T-helper 2 cell (primary cell): ENCODE measurements around the gene YEATS4.

Source experiments
- DNase-seq, 5 experiments: peaks; one replicate each; pipeline versions ENCODE4 v3.0.0 to v3.0.0-alpha.2; 2012 to 2022

YEATS4 gene

DNA sequence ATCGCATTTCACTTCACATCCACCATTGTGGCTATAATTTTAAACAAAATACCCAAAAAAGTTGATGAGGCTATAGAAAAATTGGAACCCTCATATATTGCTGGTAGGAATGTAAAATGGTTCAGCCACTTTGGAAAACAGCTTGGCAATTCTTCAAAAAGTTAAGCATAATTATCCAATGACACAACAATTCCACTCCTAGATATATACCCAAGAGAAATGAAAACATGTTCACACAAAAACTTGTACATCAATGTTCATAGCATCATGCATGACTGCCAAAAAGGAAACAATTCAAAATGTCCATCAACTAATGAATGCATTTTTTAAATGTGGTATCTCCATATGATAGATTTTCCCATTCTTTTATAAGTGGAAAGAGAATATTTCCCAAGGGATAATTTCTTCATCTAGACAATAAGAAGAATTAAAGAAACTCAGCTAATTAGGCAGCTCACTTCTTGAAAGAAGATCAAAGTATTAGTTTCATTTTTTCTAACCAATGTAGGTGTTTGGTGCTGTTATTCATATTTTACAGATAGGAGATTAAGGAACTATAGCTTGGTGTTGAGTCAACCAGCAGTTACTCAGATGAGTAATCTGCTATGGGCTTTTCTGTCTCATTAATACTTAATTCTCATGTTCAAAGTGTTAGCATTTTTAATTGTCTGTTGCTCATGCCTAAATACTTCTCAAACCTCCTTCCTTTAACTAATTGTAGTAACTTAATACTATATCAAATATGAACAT lies 32.8 kb downstream of the YEATS4 start:
- peak in 1 of 5 experiments; percentile 44 for DNase-seq

DNA sequence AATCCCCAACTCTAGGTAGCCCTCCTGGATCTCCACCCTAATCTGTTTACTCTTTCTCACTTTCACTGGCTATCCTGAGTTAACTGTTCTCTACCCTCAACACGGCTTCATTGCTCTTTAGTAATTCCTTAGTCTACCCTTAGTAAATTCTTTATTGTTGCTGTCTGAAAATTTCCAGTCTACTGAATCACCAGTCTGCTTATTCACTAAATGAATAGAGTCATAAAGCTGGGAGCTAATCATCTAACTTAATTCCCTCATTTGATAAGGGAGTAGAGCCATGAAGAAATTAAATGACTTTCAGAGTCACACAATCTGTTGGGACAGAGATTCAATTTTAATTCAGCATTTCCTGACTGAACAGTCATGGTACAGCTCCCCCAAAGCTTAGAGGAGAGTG lies 36.5 kb downstream of the YEATS4 start:
- DNase-seq, result no peak

DNA sequence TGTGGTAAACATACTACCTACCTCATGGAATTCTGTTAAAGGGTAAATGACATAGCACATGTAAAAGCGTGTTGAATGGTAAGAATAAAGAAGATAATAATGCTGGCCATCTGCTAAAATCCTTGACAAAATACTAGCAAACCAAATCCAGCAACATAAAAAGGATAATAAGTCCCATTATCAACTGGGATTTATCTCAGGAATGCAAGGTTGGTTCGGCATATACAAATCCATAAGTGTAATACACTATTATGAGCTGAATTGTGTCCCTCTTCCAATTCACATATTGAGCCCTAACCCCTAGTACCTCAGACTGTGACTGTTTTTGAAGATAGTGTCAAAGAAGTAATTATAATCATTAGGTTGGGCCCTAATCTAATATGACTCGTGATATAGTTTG lies 37.4 kb downstream of the YEATS4 start:
- peak in 1 of 5 experiments; percentile 13 for DNase-seq

DNA sequence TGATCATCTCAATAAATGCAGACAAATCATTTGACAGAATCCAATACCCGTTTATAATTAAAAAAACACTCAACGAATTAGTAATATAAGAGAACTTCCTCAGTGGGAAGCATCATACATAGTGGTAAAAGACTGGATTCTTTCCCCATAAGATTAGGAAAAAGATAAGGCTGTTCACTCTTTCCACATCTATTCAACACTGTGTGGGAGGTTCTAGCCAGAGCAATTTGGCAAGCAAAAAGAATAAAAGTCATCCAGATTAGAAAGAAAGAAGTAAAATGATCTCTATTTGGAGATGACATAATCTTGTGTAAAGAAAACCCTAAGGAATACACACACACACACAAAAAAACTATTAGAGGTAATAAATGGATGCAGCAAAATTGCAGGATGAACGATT lies 38.4 kb downstream of the YEATS4 start:
- DNase-seq, result no peak

DNA sequence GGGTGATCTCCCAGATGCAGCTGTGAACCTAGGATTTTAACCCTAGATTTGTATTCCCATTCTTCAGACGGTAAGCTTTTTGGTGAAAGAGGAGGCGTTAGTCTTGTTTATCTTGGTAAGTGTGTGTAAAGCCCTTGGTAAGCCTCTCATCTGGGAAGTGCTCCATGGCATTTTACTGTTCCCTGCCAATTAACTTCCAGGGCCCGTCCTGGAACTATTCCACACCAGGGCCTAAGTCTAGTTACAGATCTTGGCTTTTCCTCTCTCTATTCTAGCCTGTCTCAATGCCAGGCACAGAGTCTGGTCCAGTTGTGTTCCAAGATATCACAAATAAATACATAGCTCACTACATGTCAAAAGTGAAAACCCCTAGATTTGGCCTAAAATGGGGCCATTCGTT lies 42.4 kb downstream of the YEATS4 start:
- DNase-seq, result no peak

DNA sequence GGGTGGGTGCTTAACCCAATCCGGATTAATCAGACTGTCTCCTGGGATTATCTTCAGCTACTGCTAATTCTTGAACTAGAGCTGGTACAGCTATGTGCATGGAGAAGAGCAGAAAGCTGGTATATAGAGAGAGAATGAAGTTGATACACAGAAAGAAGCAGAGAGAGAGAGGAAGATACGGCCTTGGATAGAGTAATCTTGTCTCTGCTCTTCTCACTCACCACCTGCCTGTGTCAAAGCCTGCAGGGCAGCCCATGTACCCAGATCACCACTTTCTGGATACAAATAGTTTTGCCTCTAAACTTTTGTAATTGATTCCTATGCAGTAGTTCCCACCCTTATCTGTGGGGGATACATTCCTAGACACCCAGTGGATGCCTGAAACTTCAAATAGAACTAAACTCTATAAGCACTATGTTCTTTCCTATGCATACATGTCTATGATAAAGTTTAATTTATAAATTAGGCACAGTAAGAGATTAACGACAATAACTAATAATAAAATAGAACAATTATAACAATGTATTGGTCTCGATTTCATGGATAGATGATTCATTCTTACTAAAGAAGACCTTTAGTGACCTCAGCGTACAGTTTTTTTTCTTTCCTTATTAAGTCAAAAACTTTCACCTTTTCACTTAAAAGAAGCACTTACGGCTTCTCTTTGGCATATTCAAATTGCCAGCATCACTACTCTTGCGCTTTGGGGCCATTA lies 45.5 kb downstream of the YEATS4 start:
- no peak for DNase-seq

DNA sequence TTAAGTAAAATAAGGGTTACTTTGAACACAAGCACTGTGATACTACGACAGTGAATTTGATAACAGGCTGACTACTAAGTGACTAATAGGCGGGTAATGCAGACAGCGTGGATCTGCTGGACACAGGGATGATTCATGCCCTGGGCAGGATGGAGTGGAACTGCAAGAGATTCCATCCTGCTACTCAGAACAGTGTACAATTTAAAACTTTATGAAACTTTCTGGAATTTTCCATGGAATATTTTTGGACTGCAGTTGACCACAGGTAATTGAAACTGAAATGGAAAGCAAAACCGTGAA lies 46.0 kb downstream of the YEATS4 start:
- no peak for DNase-seq

DNA sequence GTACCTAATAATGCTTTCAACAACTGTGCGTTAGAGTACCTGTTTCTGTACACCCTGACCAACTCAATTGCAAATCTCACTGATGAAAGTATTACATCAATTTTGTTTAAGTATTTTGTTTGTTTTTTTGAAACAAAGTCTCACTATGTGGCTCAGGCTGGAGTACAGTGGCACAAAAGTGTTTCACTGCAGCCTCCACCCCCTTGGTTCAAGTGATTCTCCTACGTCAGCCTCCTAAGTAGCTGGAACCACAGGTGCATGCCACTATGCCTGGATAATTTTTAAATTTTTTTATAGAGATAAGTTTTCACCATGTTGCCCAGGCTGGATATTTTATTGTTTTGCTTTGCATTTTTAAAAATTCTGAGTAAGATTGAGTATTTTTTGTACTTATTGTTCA lies 46.7 kb downstream of the YEATS4 start:
- no peak for DNase-seq

DNA sequence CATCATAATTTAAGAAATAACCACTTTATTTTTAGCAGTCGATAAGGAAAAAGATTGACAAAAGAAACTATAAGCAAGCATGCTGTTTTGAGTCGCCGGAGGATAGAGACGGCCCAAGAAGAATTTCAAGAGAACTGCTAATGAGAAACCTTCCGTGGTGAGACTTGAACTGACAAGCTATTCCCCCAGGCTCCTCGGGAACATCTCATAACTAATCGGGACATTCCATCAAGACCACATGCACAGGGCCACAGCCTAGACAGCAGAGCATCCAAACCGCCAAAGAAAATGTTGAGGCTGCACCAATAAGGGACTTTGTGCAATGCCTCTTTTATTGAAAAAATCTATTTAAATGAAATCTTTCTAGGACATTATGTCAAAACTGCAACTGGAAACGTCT lies 51.0 kb downstream of the YEATS4 start:
- no peak for DNase-seq

DNA sequence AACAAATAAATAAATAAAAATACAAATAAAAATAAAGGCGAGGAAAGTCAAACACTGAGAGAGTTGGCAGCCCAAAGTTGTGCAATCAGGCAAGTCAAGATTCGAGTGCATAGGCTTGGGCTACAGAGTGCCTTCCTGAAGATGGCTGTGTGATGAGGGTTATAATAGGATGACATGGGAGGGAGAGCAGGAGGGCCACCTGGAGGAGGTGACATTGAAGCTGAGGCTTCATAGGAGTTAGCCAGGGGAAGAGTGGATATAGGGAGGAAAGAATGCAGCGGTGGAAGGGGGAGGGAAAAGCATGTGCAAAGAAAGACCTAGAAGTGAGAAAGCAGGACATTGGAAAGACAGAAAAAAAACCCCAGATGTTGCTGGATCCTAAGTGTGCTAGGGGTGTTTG lies 53.1 kb downstream of the YEATS4 start:
- no peak for DNase-seq

DNA sequence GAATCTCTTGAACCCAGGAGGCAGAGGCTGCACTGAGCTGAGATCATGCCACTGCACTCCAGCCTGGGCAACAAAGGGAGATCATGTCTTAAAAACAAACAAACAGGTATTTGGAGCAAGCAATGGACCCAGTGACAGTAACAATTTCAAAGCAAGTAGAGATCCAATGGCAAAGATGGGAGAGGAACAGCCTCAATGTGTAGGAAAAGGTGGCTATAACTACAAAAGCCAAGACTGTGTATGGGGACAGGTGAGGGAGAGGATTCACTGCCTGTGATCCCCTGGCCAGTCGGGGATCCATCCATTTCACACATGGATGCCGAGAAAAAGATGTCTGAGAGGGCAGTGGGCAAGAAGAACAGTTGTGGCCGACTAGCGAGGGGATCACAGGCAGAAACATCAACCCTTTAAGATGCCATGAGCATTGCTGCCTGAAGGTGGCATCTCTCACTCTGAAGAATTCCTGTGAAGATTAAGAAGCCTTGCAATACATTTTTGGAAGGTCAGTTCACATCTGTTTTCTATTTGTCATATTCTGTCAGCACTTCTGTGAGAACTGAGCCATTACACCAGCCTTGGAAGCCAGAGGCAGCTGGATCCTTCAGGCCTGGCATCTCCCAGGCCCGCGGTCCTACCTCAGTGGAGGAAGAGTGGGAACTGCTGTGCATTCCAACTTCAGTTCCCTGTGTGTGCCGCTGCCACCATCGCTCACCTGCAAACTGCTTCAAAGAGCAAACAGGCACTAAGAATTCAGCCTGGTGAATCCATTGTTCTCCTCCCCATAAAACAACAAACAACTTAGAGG lies 56.1 kb downstream of the YEATS4 start:
- peak in 1 of 5 experiments; percentile 41 for DNase-seq

DNA sequence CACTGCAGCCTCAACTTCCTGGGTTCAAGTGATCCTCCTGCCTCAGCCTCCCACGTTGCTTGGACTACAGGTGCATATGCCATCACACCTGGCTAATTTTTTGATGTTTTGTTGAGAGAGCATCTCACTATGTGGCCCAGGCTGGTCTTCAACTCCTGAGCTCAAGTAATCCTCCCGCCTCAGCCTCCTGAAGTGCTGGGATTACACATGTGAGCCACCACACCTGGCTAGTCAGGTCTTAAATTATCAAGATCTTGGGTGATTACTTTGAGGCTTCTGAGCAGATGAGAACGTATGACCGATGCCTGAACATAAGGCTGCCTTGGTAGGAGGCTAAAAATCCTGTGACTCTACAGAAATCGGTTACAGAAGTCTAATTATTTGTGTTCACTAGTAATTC lies 57.7 kb downstream of the YEATS4 start:
- DNase-seq, result no peak

DNA sequence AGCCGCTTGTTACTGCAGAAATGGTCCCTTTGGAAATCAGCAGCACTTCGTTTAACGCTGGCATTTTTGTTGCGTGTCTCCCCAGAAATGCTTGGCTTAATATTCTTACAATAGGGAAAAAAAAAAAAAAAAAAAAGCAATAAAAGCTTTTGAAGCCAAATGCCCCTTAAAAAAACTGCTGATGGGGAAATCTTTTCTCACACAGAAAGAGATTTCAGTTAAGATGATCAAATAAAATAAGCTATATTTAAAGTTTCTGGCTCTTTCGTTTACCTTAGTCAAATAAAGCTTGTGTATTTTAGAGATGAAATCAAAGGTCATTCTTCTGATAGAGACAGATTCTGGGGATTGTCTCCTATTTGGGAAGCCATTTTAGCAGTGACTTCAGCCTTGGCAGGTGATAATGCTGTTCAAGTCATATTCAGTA lies 58.2 kb downstream of the YEATS4 start:
- DNase-seq, result no peak

DNA sequence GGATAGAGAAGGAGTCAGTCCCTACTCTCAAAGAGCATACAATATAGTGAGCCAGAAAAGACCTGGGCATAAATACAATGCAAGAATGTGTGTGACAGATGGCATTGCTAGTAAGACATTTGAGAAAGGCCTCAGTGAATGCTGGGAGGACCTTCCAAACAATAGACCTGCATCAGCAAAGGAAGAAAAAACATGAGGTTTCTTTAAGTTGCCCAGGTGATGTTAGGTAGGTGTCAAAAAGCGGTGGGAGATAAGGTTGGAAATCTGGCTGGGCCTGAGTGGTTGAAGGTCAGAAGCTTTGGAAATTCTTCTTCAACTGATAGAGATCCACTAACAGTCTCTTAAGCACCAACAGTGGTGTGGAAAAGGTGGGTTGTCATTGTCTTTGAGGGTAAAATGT lies 60.2 kb downstream of the YEATS4 start:
- no peak for DNase-seq

DNA sequence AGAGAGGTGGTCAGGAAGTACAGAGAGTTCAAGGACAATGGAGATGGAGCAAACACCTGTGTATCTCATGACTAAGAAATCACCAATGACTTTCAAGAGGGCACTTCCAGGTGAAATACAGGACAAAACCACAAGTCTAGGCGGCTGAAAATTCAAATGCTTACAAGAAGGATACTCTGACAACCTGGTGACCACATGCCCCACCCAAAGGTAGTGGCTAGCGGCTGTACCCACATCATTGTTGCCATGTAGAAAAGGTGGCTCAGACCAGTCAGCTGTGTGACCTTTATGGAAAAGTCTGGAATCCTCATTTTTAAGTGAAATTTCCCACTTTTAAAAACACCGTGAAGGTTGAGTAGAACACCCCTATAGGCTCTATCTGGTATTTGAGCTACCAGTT lies 62.0 kb downstream of the YEATS4 start:
- no peak for DNase-seq

DNA sequence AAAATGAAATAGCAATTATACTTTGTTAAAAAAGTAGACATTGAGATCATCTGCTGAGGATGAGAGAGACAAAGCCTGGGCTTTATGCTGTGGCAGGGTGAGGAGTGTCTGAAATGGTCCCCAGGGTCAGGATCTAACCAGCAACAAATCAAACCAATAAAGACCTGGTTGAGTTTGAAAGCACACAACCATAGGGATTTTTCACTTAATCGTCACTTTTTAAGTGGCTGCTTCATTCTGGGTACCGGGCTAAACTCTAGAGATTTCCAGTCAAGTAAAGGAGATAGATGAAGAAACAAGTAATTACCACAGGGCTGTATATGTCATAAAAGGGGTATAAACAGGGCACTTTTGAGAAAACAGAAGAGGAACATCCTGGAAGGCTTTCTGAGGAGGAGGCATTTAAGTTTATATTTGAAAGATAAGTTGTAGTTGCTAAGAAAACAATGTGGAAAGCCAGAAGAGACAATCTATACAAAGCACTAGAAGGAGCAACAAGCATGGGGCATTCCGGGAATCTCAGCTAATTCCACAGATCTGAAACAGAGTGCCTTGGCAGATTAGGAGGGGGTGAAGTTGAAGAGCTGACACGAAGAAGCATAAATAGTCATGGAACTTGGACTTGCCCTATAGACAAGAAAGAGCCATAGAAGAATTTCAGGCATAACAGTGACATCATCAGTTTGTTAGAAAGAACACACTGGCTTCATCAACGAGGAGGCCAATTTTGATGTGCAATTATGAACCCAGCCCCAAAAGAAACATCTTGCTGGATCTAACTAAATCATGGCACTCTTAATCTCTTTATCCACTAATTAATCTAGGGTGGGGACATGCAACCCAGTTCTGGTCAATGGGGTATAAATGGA lies 63.7 kb downstream of the YEATS4 start:
- DNase-seq, result no peak

DNA sequence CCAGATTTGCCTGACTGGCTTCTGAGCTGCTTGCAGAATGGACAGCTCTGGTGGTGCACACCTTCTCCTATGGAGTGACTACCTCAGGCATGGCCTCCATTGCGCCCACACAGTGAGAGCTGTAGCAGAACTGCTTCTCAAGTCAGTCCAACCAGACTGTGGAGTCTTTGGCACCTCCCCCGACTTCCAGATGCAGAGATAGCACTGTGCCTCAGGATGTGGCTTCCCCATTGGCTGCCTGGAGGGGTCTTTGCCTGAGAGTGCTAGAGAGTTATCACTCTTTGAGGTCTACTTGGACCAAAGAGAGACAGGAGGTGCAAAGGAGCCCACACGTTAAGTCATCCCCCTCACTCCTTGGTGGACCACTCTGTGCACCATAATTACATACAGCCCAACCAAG lies 65.9 kb downstream of the YEATS4 start:
- peak in 1 of 5 experiments; percentile 34 for DNase-seq

DNA sequence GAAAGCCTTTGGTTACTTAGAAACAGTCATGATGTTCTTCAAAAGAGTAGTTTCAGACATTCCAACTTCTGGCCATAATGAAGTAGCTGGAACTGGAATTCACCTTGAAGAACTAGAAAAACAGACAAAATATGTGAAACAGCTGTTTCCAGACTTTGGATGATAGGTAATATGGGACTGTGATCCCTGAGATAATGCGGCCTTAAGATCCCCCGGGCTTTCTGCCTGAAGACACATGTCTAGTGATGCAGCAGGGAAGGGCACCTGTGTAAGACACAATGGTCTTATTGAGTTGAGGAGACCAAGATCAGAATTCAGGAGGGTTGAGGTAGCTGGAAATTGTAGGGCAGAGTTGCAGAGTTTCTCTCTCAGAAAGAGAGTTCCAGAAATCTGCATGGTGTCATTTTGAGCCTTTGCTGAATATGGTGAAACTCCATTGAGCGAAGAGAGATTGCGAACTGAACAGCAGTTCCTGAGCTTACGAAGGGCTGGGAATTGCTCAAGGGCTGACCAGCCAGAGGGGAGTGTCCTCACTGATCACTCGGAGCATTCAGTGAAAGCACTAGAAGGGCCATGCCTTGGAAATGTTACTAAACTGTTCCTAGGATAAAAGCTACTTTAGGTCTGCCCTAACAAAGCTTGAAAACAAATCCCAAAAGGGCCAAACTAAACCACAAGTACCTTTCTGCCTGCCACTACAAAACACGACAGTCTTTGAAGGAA lies 69.0 kb downstream of the YEATS4 start:
- DNase-seq, result no peak

DNA sequence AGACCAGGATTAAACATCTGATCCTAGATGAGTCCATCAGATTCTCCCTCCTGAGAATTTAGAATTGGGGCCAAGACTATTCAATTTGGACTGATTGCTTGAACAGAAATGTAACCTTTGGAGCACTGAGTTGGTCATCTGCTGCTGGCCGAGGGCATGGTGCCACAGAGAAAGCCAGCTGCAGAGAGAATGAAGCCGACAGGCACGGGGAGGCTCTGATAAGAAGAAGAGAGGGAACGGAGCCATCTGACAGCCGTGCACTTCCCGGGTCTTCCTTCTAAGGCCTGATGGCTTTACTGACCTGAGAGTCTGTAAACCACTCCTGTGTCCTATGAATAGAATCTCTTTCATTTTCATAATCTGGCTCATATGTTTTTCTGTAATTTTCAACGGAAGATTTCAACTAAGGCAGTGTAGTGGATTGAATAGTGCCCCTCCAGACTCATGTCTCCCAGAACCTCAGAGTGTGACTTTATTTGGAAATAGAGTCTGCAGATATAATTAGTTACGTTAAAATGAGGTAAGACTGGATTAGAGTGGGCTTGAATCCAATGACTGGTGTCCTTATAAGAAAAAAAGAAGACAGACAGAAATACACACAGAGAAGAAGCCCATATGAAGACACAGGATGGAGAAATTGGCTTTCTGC lies 71.5 kb downstream of the YEATS4 start:
- no peak for DNase-seq

DNA sequence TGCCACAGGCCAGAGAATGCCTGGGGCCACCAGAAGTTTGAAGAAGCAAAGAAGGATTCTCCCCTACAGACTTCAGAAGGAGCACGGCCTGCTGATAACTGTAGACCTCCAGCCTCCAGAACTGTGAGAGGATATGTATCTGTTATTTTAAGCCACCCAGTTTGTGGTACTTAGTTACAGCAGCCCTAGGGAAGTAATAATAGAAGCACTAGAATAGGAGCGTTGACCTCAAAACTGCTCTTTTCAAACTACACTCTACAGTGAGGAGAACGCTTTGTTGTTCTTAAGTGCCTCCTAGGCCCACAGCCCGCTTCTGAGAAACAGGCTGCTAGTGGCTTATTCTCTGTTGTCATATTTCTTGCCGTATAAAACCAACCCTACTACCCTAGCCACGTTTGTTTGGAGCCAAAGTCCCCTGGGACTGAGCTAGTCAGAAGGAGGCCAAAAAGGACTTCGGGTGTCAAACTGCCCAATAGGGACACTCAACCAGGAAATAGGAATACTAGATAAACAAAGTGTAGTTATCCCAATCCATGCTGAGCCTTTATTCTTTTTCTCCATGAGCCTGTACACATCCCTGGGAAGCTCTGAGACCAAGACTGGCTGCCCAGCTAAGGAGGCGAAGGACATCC lies 72.2 kb downstream of the YEATS4 start:
- no peak for DNase-seq

DNA sequence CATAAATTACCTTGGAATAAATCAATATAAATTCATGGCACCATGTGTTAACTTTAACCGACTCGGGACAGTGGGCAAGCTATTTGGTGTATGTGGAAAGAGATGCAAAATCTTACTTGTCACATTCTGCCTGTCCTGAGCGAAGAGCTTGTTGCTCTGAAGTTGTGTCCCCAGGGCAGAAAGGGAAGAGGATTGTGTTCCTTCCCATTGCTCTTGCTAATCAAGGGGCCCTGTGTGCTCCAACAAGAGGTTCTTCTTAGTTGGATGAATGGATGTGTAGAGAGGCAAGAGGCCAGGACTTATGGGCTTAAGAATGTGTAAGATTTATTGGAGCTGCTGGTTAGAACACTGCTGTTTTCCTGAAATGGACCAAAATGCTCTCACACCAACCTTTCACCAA lies 74.1 kb downstream of the YEATS4 start:
- DNase-seq, result no peak
